ENCODE results near the gene SKOR2. TPM values are rescaled to one million over a fixed set of nuclear protein-coding genes. Genes with fewer than 3 reads are reported as not detected.
A peak's percentile ranks its signal among the peaks of the same experiment; 100 is the strongest.

The SKOR2 gene
- total and polyA plus RNA-seq, 2 of the 13 experiments (the other 11 are each of a cell fraction or from before 2014, with no cell fraction given) = not detected

- no peaks in the 10 kb centered on the region for H3K79me2 ChIP-seq (ENCODE audit: insufficient read depth, low read length)
- no peak overlapping the region for H3K27ac ChIP-seq (ENCODE audit: extremely low read length, insufficient read depth, low read length)
- H3K27me3 ChIP-seq (ENCODE audit: control insufficient read depth in 1 of 2, insufficient read depth in 2 of 2, low read length in 2 of 2) = peaks cover 1 to 28% of the 10 kb centered on the region in 2 experiments; a peak in 4 of 5 replicates
- no peak overlapping the region for H3K4me3 ChIP-seq (replicated peaks in 1 of 3; ENCODE audit: insufficient read depth in 1 of 3, low read depth in 2 of 3, low read length in 3 of 3)
- no peak overlapping the region for H2AFZ ChIP-seq (ENCODE audit: low read length)
- intact Hi-C loops (cut with micrococcal nuclease; ENCODE audit: unreplicated experiment) = no loop called here
- WGBS (ENCODE audit: low lambda C conversion rate) = 24% methylated on average over 17 of the region's 31 CpGs
- in situ Hi-C loops (cut with HindIII; ENCODE audit: extremely low pct_ligation_motif_present, low pct_unique_long_range_greater_than_20kb) = no loop called here
- no TSS peak for BruUV-seq (replicated peaks)
- ChIA-PET POLR2A (no interaction called here), CTCF (ENCODE audit: low intra/inter-chr PET ratio, low total read pairs) (no interaction called here)
- no peak for FAIRE-seq
- H3K4me2 ChIP-seq (ENCODE audit: low read depth, low read length) = no peak overlapping the region
- ATAC-seq = peak; percentile 86
- H4K20me1 ChIP-seq (ENCODE audit: insufficient read depth, low read length) = no peaks in the 10 kb centered on the region; the same call in 1 of the 2 replicates
- H3K9me3 ChIP-seq (ENCODE audit: low read length) = no peaks in the 10 kb centered on the region
- H3K36me3 ChIP-seq (replicated peaks in 1 of 2; ENCODE audit: control insufficient read depth in 1 of 2, insufficient read depth in 2 of 2, low read length in 2 of 2) = no peaks in the 10 kb centered on the region
- no peaks in the 10 kb centered on the region for H3K4me1 ChIP-seq (ENCODE audit: insufficient read depth, low read length)
- peak; percentile 18 for DNase-seq (ENCODE audit: low spot score)
- H3K9ac ChIP-seq (ENCODE audit: insufficient read depth, low read depth, low read length) = no peak overlapping the region
- TF ChIP-seq NR2F6 (IDR thresholded peaks at IDR 0.05) = no peak
- no peak for TF ChIP-seq NR2F6 (CRISPR knock-in tag; IDR thresholded peaks at IDR 0.05)
- TF ChIP-seq ERF (CRISPR knock-in tag; IDR thresholded peaks at IDR 0.05) = peak; percentile 41; the same call in 1 of the 2 replicates
- no peak for TF ChIP-seq ZMYM3 (CRISPR knock-in tag; IDR thresholded peaks at IDR 0.05)
- TF ChIP-seq JDP2 (CRISPR knock-in tag; IDR thresholded peaks at IDR 0.05; ENCODE audit: borderline replicate concordance) = no peak
- TF ChIP-seq, protein P1, sequence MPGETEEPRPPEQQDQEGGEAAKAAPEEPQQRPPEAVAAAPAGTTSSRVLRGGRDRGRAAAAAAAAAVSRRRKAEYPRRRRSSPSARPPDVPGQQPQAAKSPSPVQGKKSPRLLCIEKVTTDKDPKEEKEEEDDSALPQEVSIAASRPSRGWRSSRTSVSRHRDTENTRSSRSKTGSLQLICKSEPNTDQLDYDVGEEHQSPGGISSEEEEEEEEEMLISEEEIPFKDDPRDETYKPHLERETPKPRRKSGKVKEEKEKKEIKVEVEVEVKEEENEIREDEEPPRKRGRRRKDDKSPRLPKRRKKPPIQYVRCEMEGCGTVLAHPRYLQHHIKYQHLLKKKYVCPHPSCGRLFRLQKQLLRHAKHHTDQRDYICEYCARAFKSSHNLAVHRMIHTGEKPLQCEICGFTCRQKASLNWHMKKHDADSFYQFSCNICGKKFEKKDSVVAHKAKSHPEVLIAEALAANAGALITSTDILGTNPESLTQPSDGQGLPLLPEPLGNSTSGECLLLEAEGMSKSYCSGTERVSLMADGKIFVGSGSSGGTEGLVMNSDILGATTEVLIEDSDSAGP (CRISPR knock-in tag; IDR thresholded peaks at IDR 0.05; ENCODE audit: borderline replicate concordance) = no peak
- TF ChIP-seq ZZZ3 (CRISPR knock-in tag; IDR thresholded peaks at IDR 0.05; ENCODE audit: borderline replicate concordance) = no peak
- no peak for TF ChIP-seq ATF6 (CRISPR knock-in tag; conservative IDR thresholded peaks at IDR 0.05)
- no peak for TF ChIP-seq SRF (IDR thresholded peaks at IDR 0.05; ENCODE audit: low read depth, low read length)
- TF ChIP-seq POLR2A (IDR thresholded peaks at IDR 0.05; ENCODE audit: insufficient read depth in 1 of 2, low read depth in 2 of 2, low read length in 2 of 2) = no peak
- TF ChIP-seq MEF2D (CRISPR knock-in tag; IDR thresholded peaks at IDR 0.05) = no peak
- no peak for TF ChIP-seq PHF5A (CRISPR knock-in tag; IDR thresholded peaks at IDR 0.05; ENCODE audit: low read depth, unreplicated experiment)
- no peak for TF ChIP-seq ZNF564 (CRISPR knock-in tag; IDR thresholded peaks at IDR 0.05)
- TF ChIP-seq ZNF292 (CRISPR knock-in tag; IDR thresholded peaks at IDR 0.05; ENCODE audit: borderline replicate concordance, low read depth) = no peak
- TF ChIP-seq TAF15 (IDR thresholded peaks at IDR 0.05; ENCODE audit: low read depth, low read length, poor library complexity, severe bottlenecking) = no peak
- TF ChIP-seq, protein P2, sequence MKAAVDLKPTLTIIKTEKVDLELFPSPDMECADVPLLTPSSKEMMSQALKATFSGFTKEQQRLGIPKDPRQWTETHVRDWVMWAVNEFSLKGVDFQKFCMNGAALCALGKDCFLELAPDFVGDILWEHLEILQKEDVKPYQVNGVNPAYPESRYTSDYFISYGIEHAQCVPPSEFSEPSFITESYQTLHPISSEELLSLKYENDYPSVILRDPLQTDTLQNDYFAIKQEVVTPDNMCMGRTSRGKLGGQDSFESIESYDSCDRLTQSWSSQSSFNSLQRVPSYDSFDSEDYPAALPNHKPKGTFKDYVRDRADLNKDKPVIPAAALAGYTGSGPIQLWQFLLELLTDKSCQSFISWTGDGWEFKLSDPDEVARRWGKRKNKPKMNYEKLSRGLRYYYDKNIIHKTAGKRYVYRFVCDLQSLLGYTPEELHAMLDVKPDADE (CRISPR knock-in tag; IDR thresholded peaks at IDR 0.05) = no peak
- peak; percentile 43; the same call in 1 of the 2 replicates for TF ChIP-seq HOXA5 (CRISPR knock-in tag; IDR thresholded peaks at IDR 0.05)
Observed at GRCh38 chr18:47254341-47254939, 3.0 kb upstream of the SKOR2 start.

All from HepG2 (cell line).